ENCODE results near the gene ART1.

Gene ART1

DNA sequence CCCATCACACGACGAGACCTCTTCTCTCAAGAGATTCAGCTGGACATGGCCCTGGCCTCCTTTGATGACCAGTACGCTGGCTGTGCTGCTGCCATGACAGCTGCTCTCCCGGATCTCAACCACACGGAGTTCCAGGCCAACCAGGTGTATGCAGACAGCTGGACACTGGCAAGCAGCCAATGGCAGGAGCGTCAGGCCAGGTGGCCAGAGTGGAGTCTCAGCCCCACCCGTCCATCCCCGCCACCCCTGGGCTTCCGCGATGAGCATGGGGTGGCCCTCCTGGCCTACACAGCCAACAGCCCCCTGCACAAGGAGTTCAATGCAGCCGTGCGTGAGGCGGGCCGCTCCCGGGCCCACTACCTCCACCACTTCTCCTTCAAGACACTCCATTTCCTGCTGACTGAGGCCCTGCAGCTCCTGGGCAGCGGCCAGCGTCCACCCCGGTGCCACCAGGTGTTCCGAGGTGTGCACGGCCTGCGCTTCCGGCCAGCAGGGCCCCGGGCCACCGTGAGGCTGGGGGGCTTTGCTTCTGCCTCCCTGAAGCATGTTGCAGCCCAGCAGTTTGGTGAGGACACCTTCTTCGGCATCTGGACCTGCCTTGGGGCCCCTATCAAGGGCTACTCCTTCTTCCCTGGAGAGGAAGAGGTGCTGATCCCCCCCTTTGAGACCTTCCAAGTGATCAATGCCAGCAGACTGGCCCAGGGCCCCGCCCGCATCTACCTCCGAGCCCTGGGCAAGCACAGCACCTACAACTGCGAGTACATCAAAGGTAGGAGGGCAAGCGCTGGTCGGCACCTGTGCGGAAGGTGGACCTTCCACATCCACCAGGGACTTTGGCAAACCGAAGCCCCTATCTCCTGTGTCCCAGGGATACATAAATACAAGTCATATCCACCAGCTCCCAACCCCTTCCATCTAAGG is 14.9 kb downstream of the ART1 start:
- ATAC-seq (replicated peaks; ENCODE audit: extremely low read depth, poor library complexity, severe bottlenecking), result no peak
- peaks cover 11% of the 10 kb centered on the region for H3K27me3 Mint-ChIP-seq
- no peak overlapping the region for H3K4me3 Mint-ChIP-seq
- no peaks in the 10 kb centered on the region for H3K4me1 Mint-ChIP-seq
- H3K27ac Mint-ChIP-seq (ENCODE audit: low read depth), result no peak overlapping the region
- H3K36me3 Mint-ChIP-seq (ENCODE audit: insufficient read depth), result no peaks in the 10 kb centered on the region
- no peaks in the 10 kb centered on the region for H3K9me3 Mint-ChIP-seq
- DNase-seq (ENCODE audit: low spot score in 2 of 2), result no peak

DNA sequence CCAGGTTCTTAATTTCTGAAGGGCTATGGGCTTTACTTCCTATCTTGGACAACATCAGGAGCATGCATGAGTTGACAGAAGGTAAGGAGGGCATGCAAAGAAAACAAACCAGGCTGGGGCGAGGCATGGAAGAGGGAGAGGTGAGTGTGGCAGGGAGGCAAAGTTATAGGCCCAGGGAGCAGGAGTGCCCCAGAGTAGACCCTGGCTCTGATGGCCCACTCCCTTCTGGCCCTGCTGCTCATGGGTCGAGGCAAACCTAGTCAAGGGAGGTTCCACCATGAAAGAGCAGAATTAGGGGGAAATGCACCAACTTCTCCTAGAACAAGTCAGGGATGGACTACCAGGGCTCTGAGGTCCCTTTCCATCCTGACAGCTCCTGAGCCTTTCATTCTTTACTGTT is 16.0 kb downstream of the ART1 start:
- ATAC-seq (replicated peaks; ENCODE audit: extremely low read depth, poor library complexity, severe bottlenecking) (no peak), DNase-seq (ENCODE audit: low spot score in 2 of 2) (no peak)
- no peak overlapping the region for H3K27ac Mint-ChIP-seq (ENCODE audit: low read depth)
- no peak overlapping the region for H3K4me3 Mint-ChIP-seq
- peaks cover 11% of the 10 kb centered on the region for H3K27me3 Mint-ChIP-seq
- H3K4me1 Mint-ChIP-seq, result no peaks in the 10 kb centered on the region
- H3K36me3 Mint-ChIP-seq (ENCODE audit: insufficient read depth), result no peaks in the 10 kb centered on the region
- no peaks in the 10 kb centered on the region for H3K9me3 Mint-ChIP-seq

- no peaks in the 10 kb centered on the region for H3K9me3 Mint-ChIP-seq
- H3K27me3 Mint-ChIP-seq, result peaks cover 11% of the 10 kb centered on the region
- DNase-seq (ENCODE audit: low spot score in 2 of 2) (no peak), ATAC-seq (replicated peaks; ENCODE audit: extremely low read depth, poor library complexity, severe bottlenecking) (no peak)
- H3K4me3 Mint-ChIP-seq, result no peak overlapping the region
- no peaks in the 10 kb centered on the region for H3K36me3 Mint-ChIP-seq (ENCODE audit: insufficient read depth)
- no peak overlapping the region for H3K27ac Mint-ChIP-seq (ENCODE audit: low read depth)
- H3K4me1 Mint-ChIP-seq, result no peaks in the 10 kb centered on the region
Observed at GRCh38 chr11:3662856-3663255, 17.9 kb downstream of the ART1 start.

GRCh38 chr11:3664032-3664630 is 19.2 kb downstream of the ART1 start:
- Mint-ChIP-seq H3K27ac (ENCODE audit: low read depth) (no peak overlapping the region), H3K4me3 (no peak overlapping the region), H3K36me3 (ENCODE audit: insufficient read depth) (peaks cover 2% of the 10 kb centered on the region), H3K27me3 (peaks cover 2% of the 10 kb centered on the region), H3K4me1 (no peaks in the 10 kb centered on the region), H3K9me3 (no peaks in the 10 kb centered on the region)
- DNase-seq (ENCODE audit: low spot score in 2 of 2), result no peak
- ATAC-seq (replicated peaks; ENCODE audit: extremely low read depth, poor library complexity, severe bottlenecking), result no peak

DNA sequence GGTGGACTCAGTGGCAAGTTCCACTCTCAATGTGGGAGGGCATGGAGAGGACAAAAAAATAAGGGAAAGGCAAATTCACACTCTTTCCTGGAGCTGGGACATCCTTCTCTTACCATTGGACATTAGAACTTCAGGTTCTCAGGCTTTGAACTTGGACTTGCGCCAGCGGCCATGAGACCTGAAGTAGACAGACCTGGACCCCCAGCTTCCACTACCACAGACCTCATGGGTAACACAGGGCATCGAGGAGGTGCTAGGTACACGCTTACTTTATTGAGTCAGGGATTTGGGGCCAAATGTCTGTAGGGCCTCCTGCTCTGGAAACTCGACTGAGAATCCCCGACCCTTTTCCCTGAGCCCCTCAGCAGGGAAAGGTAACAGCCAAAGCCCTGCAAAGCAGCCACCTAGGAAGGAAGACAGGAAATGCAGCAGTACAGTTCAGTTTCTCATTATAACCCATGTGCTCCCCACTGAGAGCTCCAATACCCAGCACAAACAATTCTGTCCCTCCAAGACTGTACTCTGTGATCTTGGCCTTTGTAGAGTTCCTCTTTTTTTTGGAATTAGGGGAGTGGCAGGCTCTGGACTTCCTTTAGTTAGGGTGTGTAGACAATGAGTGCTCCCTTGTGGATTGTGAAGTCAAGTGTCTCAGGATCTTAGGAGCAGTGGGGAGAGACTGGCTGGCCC is 20.6 kb downstream of the ART1 start:
- Mint-ChIP-seq H3K36me3 (ENCODE audit: insufficient read depth) (peaks cover 5% of the 10 kb centered on the region), H3K27ac (ENCODE audit: low read depth) (no peak overlapping the region), H3K4me1 (no peaks in the 10 kb centered on the region), H3K27me3 (no peaks in the 10 kb centered on the region), H3K4me3 (no peak overlapping the region), H3K9me3 (no peaks in the 10 kb centered on the region)
- DNase-seq (ENCODE audit: low spot score in 2 of 2), result no peak
- ATAC-seq (replicated peaks; ENCODE audit: extremely low read depth, poor library complexity, severe bottlenecking), result no peak

DNA sequence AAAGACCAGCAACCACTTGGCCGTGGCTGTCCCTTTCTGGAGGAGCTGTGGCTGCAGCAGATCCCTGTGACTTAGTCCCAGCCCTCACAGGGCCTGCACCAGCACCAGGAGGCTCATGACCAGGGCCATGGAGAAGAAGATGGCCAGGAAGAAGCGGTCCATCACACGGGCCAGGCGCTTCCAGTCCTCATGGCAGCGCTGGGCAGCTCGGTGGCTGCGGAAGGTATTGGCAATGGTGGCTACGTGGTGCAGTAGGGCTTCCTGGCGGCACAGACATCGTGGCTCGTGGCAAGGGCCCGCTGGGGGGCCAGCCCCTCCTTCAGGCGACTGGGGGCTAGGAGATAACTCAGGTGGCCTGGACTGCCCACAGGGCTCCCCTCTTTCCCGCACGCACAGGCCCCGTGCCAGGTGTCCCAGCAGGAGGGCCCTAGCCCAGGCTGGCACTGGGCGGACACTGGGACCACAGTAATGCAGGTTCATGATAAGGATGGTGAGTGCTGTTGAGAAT is 21.1 kb downstream of the ART1 start:
- Mint-ChIP-seq H3K27ac (ENCODE audit: low read depth) (no peak overlapping the region), H3K27me3 (no peaks in the 10 kb centered on the region), H3K4me3 (no peak overlapping the region), H3K36me3 (ENCODE audit: insufficient read depth) (peaks cover 7% of the 10 kb centered on the region), H3K9me3 (no peaks in the 10 kb centered on the region), H3K4me1 (no peaks in the 10 kb centered on the region)
- no peak for DNase-seq (ENCODE audit: low spot score in 2 of 2)
- ATAC-seq (replicated peaks; ENCODE audit: extremely low read depth, poor library complexity, severe bottlenecking), result no peak

GRCh38 chr11:3667149-3668035 is 22.5 kb downstream of the ART1 start:
- Mint-ChIP-seq H3K9me3 (no peaks in the 10 kb centered on the region), H3K27ac (ENCODE audit: low read depth) (no peak overlapping the region), H3K36me3 (ENCODE audit: insufficient read depth) (peaks cover 10% of the 10 kb centered on the region), H3K4me1 (no peaks in the 10 kb centered on the region), H3K27me3 (no peaks in the 10 kb centered on the region), H3K4me3 (no peak overlapping the region)
- ATAC-seq (replicated peaks; ENCODE audit: extremely low read depth, poor library complexity, severe bottlenecking) (no peak), DNase-seq (ENCODE audit: low spot score in 2 of 2) (no peak)

GRCh38 chr11:3669128-3669527 is 24.2 kb downstream of the ART1 start:
- Mint-ChIP-seq H3K9me3 (no peaks in the 10 kb centered on the region), H3K36me3 (ENCODE audit: insufficient read depth) (peaks cover 26% of the 10 kb centered on the region), H3K4me3 (no peak overlapping the region), H3K27ac (ENCODE audit: low read depth) (peak overlapping the region; percentile 44), H3K4me1 (no peaks in the 10 kb centered on the region), H3K27me3 (no peaks in the 10 kb centered on the region)
- ATAC-seq (replicated peaks; ENCODE audit: extremely low read depth, poor library complexity, severe bottlenecking) (no peak), DNase-seq (ENCODE audit: low spot score in 2 of 2) (no peak)

GRCh38 chr11:3669742-3670183 is 24.8 kb downstream of the ART1 start:
- H3K27ac Mint-ChIP-seq (ENCODE audit: low read depth), result peak overlapping the region; percentile 57
- H3K9me3 Mint-ChIP-seq, result no peaks in the 10 kb centered on the region
- H3K36me3 Mint-ChIP-seq (ENCODE audit: insufficient read depth), result peaks cover 32% of the 10 kb centered on the region
- no peaks in the 10 kb centered on the region for H3K27me3 Mint-ChIP-seq
- H3K4me3 Mint-ChIP-seq, result no peak overlapping the region
- H3K4me1 Mint-ChIP-seq, result no peaks in the 10 kb centered on the region
- ATAC-seq (replicated peaks; ENCODE audit: extremely low read depth, poor library complexity, severe bottlenecking) (no peak), DNase-seq (ENCODE audit: low spot score in 2 of 2) (no peak)

DNA sequence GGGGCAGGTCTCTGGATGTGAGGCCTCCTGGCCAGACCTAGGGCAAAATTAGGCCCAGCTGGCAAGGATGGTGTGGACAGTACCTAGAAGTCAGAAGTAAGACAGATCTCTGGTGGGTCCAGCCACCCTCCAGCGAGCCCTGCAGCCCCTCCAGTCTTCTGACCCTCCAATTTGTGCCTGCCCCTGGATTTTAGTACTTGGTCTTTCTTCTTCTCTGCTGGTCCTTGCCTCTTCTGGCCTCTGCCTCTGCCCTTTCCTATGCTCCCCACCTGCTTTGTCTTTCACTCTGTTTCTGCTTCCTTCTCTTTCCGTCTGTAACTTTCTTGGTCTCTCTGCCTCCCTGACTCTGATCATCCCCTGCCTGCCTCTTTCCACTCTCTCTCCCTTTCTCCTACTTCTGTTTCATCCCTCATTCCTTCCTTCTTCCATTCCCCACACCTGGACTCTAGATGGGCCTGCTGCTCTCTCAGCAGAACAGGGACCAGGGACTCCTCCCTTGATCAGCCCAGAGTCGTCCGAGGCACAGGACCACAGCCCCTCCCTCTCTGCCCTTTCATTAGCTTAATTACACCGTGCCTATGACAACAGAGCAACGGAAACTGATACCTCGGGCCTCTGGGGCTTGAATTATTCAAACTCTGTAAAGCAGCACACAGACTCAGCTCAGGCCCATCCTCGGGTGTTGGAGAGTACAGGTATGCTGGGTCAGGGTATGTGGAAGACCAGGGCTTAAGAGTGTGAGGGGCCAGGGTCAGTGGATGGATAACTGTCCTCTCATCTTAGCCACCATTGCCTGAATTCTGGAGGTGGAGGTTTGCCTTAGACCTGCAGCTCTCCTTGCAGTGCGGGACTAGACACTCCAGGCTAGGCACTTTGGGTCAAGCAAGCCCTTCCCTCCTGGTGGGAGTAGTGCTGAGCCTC is 26.7 kb downstream of the ART1 start, which contains the start of gene CHRNA10:
TSS of gene CHRNA10 (minus strand) at position 51 of the 921 bp plus-strand sequence. CDS start 72 bp downstream, outside the sequence.
- Mint-ChIP-seq H3K4me1 (no peaks in the 10 kb centered on the region), H3K9me3 (no peaks in the 10 kb centered on the region), H3K27me3 (no peaks in the 10 kb centered on the region), H3K36me3 (ENCODE audit: insufficient read depth) (peaks cover 46% of the 10 kb centered on the region), H3K4me3 (no peak within 1 kb of the TSS), H3K27ac (ENCODE audit: low read depth) (peak within 1 kb of the TSS; percentile 57)
- DNase-seq (ENCODE audit: low spot score in 2 of 2), result no peak
- no peak for ATAC-seq (replicated peaks; ENCODE audit: extremely low read depth, poor library complexity, severe bottlenecking)

DNA sequence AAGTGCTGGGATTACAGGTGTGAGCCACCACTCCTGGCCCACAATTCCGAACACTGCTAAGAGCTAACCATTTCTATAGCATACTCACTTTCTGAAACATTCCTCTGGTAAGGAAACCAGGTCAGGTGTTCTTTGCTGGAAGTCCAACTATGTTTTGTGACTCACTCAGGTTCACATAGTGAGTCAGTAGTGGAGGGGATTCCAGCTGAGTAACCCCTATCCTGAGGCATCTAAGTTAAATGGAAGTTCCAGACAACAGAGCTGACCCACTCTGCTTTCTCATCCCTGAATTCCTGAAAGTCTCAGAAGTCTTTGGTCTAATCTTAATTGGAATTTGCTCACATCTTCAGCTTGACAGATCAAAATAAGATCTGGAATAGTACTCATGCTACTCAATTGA is 29.3 kb downstream of the ART1 start:
- H3K4me3 Mint-ChIP-seq, result no peak overlapping the region
- H3K36me3 Mint-ChIP-seq (ENCODE audit: insufficient read depth), result peaks cover 67% of the 10 kb centered on the region
- H3K27me3 Mint-ChIP-seq, result no peaks in the 10 kb centered on the region
- H3K4me1 Mint-ChIP-seq, result peaks cover 2% of the 10 kb centered on the region
- no peak for DNase-seq (ENCODE audit: low spot score in 2 of 2)
- ATAC-seq (replicated peaks; ENCODE audit: extremely low read depth, poor library complexity, severe bottlenecking), result no peak
- no peak overlapping the region for H3K27ac Mint-ChIP-seq (ENCODE audit: low read depth)
- no peaks in the 10 kb centered on the region for H3K9me3 Mint-ChIP-seq

All from central memory CD8-positive, alpha-beta T cell (primary cell).